ENCODE results near the gene CETP.
"Not testable (repeated sequence)": the region's sequence is repeated elsewhere in the genome, so short reads cannot be mapped to it uniquely, and the experiment has no call there.

CETP gene

GRCh38 chr16:56970934-56971767 is 9.4 kb downstream of the CETP start:
- CTCF ChIA-PET = no interaction called here
- POLR2A ChIA-PET = no interaction called here
- no peak for TF ChIP-seq FOXK2 (IDR thresholded peaks at IDR 0.05)
- TF ChIP-seq ARNT (IDR thresholded peaks at IDR 0.05) = no peak
- TF ChIP-seq CTBP1 (IDR thresholded peaks at IDR 0.05; ENCODE audit: borderline replicate concordance) = no peak
- no peak for TF ChIP-seq ZNF384 (IDR thresholded peaks at IDR 0.05)
- TF ChIP-seq SUZ12 (IDR thresholded peaks at IDR 0.05) = no peak
- TF ChIP-seq NFRKB (IDR thresholded peaks at IDR 0.05) = no peak
- TF ChIP-seq BHLHE40 (IDR thresholded peaks at IDR 0.05; ENCODE audit: borderline replicate concordance) = no peak
- TF ChIP-seq FOXM1 (IDR thresholded peaks at IDR 0.05; ENCODE audit: borderline replicate concordance) = no peak
- no peak for TF ChIP-seq SP1 (IDR thresholded peaks at IDR 0.05)
- TF ChIP-seq FOXA1 (IDR thresholded peaks at IDR 0.05) = no peak
- no peak for TF ChIP-seq HDGF (IDR thresholded peaks at IDR 0.05; ENCODE audit: borderline replicate concordance)
- no peak for TF ChIP-seq ELF4 (IDR thresholded peaks at IDR 0.05)
- TF ChIP-seq PKNOX1 (IDR thresholded peaks at IDR 0.05) = no peak
- TF ChIP-seq LEF1 (IDR thresholded peaks at IDR 0.05; ENCODE audit: borderline replicate concordance) = no peak
- TF ChIP-seq TARDBP (IDR thresholded peaks at IDR 0.05) = no peak
- TF ChIP-seq L3MBTL2 (conservative IDR thresholded peaks at IDR 0.05) = no peak
- no peak for DNase-seq (ENCODE audit: extremely low spot score)

- no peak for DNase-seq (ENCODE audit: extremely low spot score)
- POLR2A ChIA-PET = no interaction called here
- TF ChIP-seq BHLHE40 (IDR thresholded peaks at IDR 0.05; ENCODE audit: borderline replicate concordance) (no peak), HDGF (IDR thresholded peaks at IDR 0.05; ENCODE audit: borderline replicate concordance) (no peak), ZNF384 (IDR thresholded peaks at IDR 0.05) (no peak), TARDBP (IDR thresholded peaks at IDR 0.05) (no peak), FOXA1 (IDR thresholded peaks at IDR 0.05) (no peak), ELF4 (IDR thresholded peaks at IDR 0.05) (no peak)
- CTCF ChIA-PET = no interaction called here
Measured at GRCh38 chr16:56971768-56972043, 10.0 kb downstream of the CETP start.

GRCh38 chr16:56972403-56973293 is 10.9 kb downstream of the CETP start:
- no peak for DNase-seq (ENCODE audit: extremely low spot score)
- TF ChIP-seq SUZ12 (IDR thresholded peaks at IDR 0.05) = no peak
- no peak for TF ChIP-seq PKNOX1 (IDR thresholded peaks at IDR 0.05)
- no peak for TF ChIP-seq FOXK2 (IDR thresholded peaks at IDR 0.05)
- TF ChIP-seq TARDBP (IDR thresholded peaks at IDR 0.05) = no peak
- no peak for TF ChIP-seq FOXM1 (IDR thresholded peaks at IDR 0.05; ENCODE audit: borderline replicate concordance)
- TF ChIP-seq ARNT (IDR thresholded peaks at IDR 0.05) = no peak
- TF ChIP-seq NFRKB (IDR thresholded peaks at IDR 0.05) = no peak
- ChIA-PET CTCF (interaction anchor here (0.9 to 1.3 kb wide), 2 partner anchors 8 to 10 kb away, joined by 3 to 5 read pairs; no protein-coding TSS in a partner anchor), POLR2A (no interaction called here)

GRCh38 chr16:56973294-56973689 is 11.5 kb downstream of the CETP start:
- ChIA-PET CTCF (interaction anchor here (0.6 to 1.3 kb wide), 3 partner anchors 9 to 281 kb away, joined by 3 to 5 read pairs (median 5); no protein-coding TSS in a partner anchor), POLR2A (no interaction called here)
- TF ChIP-seq FOXA1 (IDR thresholded peaks at IDR 0.05) = no peak
- no peak for TF ChIP-seq SP1 (IDR thresholded peaks at IDR 0.05)
- no peak for TF ChIP-seq LEF1 (IDR thresholded peaks at IDR 0.05; ENCODE audit: borderline replicate concordance)
- no peak for TF ChIP-seq FOXK2 (IDR thresholded peaks at IDR 0.05)
- no peak for TF ChIP-seq ZNF384 (IDR thresholded peaks at IDR 0.05)
- no peak for DNase-seq (ENCODE audit: extremely low spot score)

GRCh38 chr16:56973899-56974298 is 12.1 kb downstream of the CETP start:
- not testable (repeated sequence) for DNase-seq (ENCODE audit: extremely low spot score)
- ChIA-PET POLR2A (interaction anchor here (1.0 kb wide), 1 partner anchor 16 kb away, joined by 3 read pairs; the partner anchor contains the start of gene NLRC5), CTCF (interaction anchor here (0.6 to 0.9 kb wide), 2 partner anchors 9 to 281 kb away, joined by 3 to 5 read pairs; no protein-coding TSS in a partner anchor)

- CTCF ChIA-PET = interaction anchor here (1.0 kb wide), 1 partner anchor 10 kb away, joined by 4 read pairs; no protein-coding TSS in a partner anchor
- no peak for DNase-seq (ENCODE audit: extremely low spot score)
- no peak for TF ChIP-seq HDGF (IDR thresholded peaks at IDR 0.05; ENCODE audit: borderline replicate concordance)
- TF ChIP-seq FOXM1 (IDR thresholded peaks at IDR 0.05; ENCODE audit: borderline replicate concordance) = no peak
- no peak for TF ChIP-seq ZNF384 (IDR thresholded peaks at IDR 0.05)
- TF ChIP-seq BHLHE40 (IDR thresholded peaks at IDR 0.05; ENCODE audit: borderline replicate concordance) = no peak
- TF ChIP-seq FOXK2 (IDR thresholded peaks at IDR 0.05) = no peak
- no peak for TF ChIP-seq FOXA1 (IDR thresholded peaks at IDR 0.05)
- no peak for TF ChIP-seq PKNOX1 (IDR thresholded peaks at IDR 0.05)
- TF ChIP-seq NFRKB (IDR thresholded peaks at IDR 0.05) = no peak
- TF ChIP-seq ELF4 (IDR thresholded peaks at IDR 0.05) = no peak
- no peak for TF ChIP-seq ARNT (IDR thresholded peaks at IDR 0.05)
- no peak for TF ChIP-seq SUZ12 (IDR thresholded peaks at IDR 0.05)
- TF ChIP-seq L3MBTL2 (conservative IDR thresholded peaks at IDR 0.05) = no peak
- no peak for TF ChIP-seq CTBP1 (IDR thresholded peaks at IDR 0.05; ENCODE audit: borderline replicate concordance)
- no peak for TF ChIP-seq LEF1 (IDR thresholded peaks at IDR 0.05; ENCODE audit: borderline replicate concordance)
- no peak for TF ChIP-seq SP1 (IDR thresholded peaks at IDR 0.05)
- no peak for TF ChIP-seq TARDBP (IDR thresholded peaks at IDR 0.05)
- POLR2A ChIA-PET = interaction anchor here (1.0 kb wide), 1 partner anchor 15 kb away, joined by 3 read pairs; the partner anchor contains the start of gene NLRC5
Measured at GRCh38 chr16:56974549-56975300, 13.0 kb downstream of the CETP start.

Measured in HEK293T (cell line).